ENCODE results near the gene AGTPBP1. TPM values are rescaled to one million over a fixed set of nuclear protein-coding genes. Genes with fewer than 3 reads are reported as not detected.
"Not testable (repeated sequence)": the region's sequence is repeated elsewhere in the genome, so short reads cannot be mapped to it uniquely, and the experiment has no call there.

The AGTPBP1 gene
- polyA plus RNA-seq, 1 donor from 2014 or later, result 17.5 TPM

DNA sequence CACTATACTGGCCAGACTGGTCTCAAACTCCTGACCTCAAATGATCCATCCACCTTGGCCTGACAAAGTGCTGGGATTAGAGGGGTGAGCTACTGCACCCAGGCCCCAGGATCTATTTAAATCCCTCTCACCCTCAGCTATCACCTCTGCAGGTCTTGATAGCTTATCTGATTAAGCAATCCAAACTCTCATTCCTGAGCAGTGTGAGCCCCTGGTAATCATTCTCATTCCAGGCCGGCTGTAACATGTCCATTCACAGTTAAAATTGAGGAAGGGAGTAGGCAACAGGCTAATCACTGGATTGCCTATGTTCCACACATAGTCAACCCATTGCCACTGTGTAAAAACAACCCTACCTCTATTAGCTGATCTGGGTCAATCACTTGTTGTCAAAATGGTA is 111.1 kb downstream of the AGTPBP1 start:
- H3K9me3 Mint-ChIP-seq, result no peaks in the 10 kb centered on the region
- no peak overlapping the region for H3K27ac Mint-ChIP-seq
- no peaks in the 10 kb centered on the region for H3K27me3 Mint-ChIP-seq
- H3K36me3 Mint-ChIP-seq, result peaks cover 5% of the 10 kb centered on the region
- H3K4me1 Mint-ChIP-seq, result no peaks in the 10 kb centered on the region
- H3K4me3 Mint-ChIP-seq, result no peak overlapping the region

DNA sequence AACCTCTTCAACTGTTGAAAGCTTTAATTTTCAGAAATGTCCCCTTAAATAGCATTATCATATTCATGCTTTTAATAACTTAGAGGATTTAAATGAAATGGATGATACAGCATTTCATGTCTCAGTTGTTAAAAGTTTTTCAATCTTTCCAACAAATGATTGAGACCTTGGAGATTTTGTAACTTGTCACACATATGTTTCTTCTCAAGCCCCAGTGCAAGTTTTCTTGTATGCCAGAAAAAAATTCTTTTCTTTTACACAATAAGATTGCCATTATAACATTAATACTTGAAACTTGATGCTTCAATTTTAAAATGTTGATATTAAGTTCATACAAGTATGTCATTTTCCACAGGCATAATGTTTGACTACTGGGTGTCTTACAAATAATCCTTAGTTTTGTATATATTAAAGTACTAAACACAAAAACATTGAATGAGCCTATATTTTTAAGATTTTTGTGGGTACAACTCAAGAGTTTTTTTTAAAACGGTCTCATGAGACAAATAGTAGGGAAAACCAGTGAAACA is 124.5 kb downstream of the AGTPBP1 start:
- H3K9me3 Mint-ChIP-seq, result no peaks in the 10 kb centered on the region
- no peaks in the 10 kb centered on the region for H3K27me3 Mint-ChIP-seq
- H3K27ac Mint-ChIP-seq, result no peak overlapping the region
- H3K36me3 Mint-ChIP-seq, result peaks cover 9% of the 10 kb centered on the region
- H3K4me3 Mint-ChIP-seq, result no peak overlapping the region
- H3K4me1 Mint-ChIP-seq, result no peaks in the 10 kb centered on the region

DNA sequence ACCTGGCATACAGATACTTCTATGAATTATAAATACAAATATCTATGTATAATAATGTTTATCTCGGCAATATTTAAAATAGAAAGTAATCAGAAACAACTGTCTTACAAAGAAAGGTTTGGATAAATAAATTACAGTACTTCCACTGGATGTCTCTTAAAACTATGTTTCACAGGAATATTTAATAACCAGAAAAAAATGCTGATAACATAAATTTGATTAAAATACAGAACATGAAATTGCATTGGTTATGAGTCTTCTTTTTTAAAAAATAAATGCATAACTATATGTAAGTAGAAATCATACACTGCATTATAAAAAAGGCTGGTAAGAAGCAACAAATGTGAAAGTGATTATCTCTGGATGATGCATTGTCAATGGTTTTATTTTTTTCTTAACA is 126.0 kb downstream of the AGTPBP1 start:
- no peak overlapping the region for H3K27ac Mint-ChIP-seq
- H3K9me3 Mint-ChIP-seq, result no peaks in the 10 kb centered on the region
- H3K4me1 Mint-ChIP-seq, result peaks cover 0 to 3% (median under 1%) of the 10 kb centered on the region in 3 donors
- no peak overlapping the region for H3K4me3 Mint-ChIP-seq
- no peaks in the 10 kb centered on the region for H3K27me3 Mint-ChIP-seq
- peaks cover 9% of the 10 kb centered on the region for H3K36me3 Mint-ChIP-seq

DNA sequence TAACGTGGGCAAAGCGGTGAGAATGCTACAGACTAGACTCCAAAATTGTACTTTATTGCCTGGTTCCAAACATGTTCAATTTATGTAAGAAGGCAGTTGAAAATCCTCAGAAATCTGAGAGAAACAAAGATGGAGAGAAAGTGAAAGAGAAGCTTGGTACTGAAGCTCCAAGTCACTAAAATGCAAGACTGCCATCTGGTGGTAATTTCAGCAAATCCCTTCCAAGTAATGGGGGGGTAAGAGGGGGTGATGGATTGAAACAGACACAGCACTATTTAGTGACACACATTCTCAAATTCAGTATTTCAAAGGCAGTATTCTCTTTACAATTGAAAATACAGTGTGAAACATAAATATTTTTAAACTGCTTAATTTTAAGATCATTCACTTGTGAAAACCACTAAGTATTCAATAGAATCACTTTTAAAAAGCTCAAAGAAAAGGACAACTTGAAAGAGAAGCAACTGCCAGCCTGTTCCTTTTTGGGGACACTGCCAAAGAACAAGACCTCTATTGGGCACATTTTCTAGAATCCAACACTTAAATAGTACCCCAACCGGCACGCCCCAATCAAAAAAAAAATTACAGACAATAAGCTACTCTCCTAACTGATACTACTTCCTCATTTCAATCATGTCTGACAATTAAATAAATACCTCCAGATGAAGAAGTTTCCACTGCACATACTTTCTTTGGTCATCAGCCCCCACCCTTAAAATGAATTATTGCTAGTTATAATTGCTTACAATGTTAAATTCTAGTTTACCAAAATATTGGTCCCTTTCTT is 131.5 kb downstream of the AGTPBP1 start:
- H3K27ac Mint-ChIP-seq, result peak overlapping the region; percentile 3 to 47 (median 6)
- no peaks in the 10 kb centered on the region for H3K9me3 Mint-ChIP-seq
- peaks cover 8% of the 10 kb centered on the region for H3K36me3 Mint-ChIP-seq
- H3K4me3 Mint-ChIP-seq, result peak overlapping the region in 3 of 4 donors; percentile 46 to 73 (median 54)
- peaks cover 10 to 13% (median 13%) of the 10 kb centered on the region in 3 donors for H3K4me1 Mint-ChIP-seq
- H3K27me3 Mint-ChIP-seq, result no peaks in the 10 kb centered on the region

DNA sequence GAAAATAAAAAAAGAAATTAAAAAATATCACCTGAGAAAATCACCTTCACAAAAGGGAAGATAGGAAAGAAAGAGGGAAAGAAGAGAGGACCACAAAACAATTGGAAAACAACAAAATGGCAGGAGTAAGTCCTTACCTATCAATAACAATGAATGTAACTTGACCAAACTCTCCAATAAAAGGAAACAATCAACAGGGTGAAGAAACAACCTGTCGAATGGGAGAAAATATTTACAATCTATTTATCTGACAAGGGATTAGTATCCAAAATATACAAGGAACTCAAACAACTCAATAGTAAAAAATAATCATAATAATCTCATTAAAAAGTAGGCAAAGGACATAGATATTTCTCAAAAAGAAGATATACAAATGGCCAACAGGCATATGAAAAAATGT is 135.8 kb downstream of the AGTPBP1 start:
- peaks cover 7% of the 10 kb centered on the region for H3K36me3 Mint-ChIP-seq
- H3K27me3 Mint-ChIP-seq, result no peaks in the 10 kb centered on the region
- no peak overlapping the region for H3K27ac Mint-ChIP-seq
- H3K4me3 Mint-ChIP-seq, result no peak overlapping the region
- H3K9me3 Mint-ChIP-seq, result no peaks in the 10 kb centered on the region
- H3K4me1 Mint-ChIP-seq, result peaks cover 10 to 13% (median 12%) of the 10 kb centered on the region in 3 donors

DNA sequence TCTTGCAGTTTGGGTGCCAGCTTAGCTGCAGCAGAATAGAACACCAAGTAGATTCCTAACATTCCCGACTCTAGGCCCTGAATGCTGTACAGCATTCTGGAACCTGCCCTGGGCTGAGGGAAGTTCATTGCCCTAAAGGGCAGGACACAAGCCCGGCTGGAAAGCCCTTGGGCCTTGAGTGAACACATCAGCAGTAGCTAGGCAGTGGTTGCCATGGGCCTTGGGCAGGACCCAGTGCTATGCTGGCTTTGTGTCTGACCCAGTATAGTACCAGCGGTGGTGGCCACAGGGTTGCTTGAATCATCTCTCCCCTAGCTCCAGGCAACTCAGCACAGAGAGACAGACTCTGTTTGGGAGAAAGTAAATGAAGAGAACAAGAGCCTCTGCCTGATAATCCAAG is 137.8 kb downstream of the AGTPBP1 start:
- H3K27me3 Mint-ChIP-seq, result no peaks in the 10 kb centered on the region
- no peak overlapping the region for H3K4me3 Mint-ChIP-seq
- H3K27ac Mint-ChIP-seq, result no peak overlapping the region
- peaks cover 7% of the 10 kb centered on the region for H3K36me3 Mint-ChIP-seq
- H3K9me3 Mint-ChIP-seq, result no peaks in the 10 kb centered on the region
- H3K4me1 Mint-ChIP-seq, result no peaks in the 10 kb centered on the region

DNA sequence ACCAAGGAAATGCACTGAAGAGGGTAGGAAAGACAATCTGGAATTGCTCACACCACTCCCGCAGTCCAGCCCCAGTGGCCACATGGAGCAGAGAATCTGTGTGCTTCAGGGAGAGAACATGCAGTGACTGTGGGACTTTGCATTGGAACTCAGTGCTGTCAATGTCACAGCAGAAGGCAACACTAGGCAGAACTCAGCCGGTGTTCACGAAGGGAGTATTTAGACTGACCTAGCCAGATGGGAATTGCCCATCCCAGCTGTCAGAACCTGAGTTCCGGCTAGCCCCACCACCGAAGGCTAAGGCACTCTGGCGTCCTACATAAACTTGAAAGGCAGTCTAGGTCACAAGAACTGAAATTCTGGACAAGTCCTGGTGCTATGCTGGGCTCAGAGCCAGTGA is 139.0 kb downstream of the AGTPBP1 start:
- Mint-ChIP-seq H3K36me3 (peaks cover 7% of the 10 kb centered on the region), H3K27me3 (no peaks in the 10 kb centered on the region), H3K4me1 (no peaks in the 10 kb centered on the region), H3K9me3 (no peaks in the 10 kb centered on the region), H3K27ac (no peak overlapping the region), H3K4me3 (no peak overlapping the region)

DNA sequence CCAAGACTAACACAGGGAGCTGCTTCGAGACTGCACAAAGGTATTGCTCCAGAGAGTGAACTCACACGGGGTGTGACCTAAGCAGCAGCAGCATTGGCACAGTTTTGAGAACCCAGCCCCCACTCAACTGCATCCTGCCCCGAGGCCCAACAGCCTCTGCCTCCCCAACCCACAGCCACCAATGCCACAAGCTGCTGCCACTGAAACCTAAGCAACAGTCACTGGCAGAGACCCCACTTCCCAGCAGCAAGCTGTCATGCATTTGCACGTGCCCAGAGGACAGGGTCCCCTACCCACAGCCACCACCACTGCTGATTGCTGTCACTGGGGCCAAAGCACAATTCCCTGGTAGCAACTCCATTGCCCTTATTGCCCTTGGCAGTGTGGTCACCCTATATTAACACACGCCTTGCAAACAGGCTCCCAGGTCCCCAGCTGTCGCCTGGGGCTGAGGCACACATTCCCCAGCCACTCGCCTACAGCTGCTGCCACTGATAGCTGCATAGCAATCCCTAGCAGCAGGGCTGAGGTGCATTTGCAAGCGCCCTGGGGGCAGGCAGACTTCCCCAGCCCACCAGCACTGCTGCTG is 141.0 kb downstream of the AGTPBP1 start:
- Mint-ChIP-seq H3K36me3 (peaks cover 7% of the 10 kb centered on the region), H3K4me3 (no peak overlapping the region)

DNA sequence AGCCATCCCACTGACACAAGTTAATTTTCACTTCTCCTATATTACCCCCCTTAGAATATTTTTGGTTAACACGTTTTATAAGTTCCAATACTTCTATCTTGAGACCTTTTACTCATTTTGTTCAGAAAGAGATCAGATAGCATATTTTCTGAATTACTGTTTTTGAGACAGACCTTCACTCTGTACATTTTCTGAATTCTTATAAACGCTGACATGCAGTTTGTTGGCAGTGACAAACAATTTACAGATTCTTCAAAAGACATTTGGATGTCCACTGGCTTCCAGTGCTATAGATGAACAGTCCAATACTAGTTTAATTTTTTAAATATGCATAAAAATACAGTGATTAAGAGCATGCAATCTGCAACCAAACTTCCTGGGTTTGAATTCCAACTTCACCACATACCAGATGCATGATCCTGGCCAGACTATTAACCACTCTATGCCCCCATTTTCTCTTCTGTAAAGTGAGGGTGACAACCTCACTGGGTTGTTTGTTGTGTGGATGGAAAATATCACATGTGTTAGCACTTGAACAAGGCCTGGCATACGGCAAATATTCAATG is 142.1 kb downstream of the AGTPBP1 start:
- H3K9me3 Mint-ChIP-seq, result no peaks in the 10 kb centered on the region
- no peak overlapping the region for H3K27ac Mint-ChIP-seq
- no peaks in the 10 kb centered on the region for H3K4me1 Mint-ChIP-seq
- H3K27me3 Mint-ChIP-seq, result no peaks in the 10 kb centered on the region
- H3K4me3 Mint-ChIP-seq, result no peak overlapping the region
- peaks cover 3% of the 10 kb centered on the region for H3K36me3 Mint-ChIP-seq

More for the DNA sequence above, 141.0 kb downstream of the AGTPBP1 start:
- no peaks in the 10 kb centered on the region for H3K9me3 Mint-ChIP-seq
- no peaks in the 10 kb centered on the region for H3K4me1 Mint-ChIP-seq
- no peaks in the 10 kb centered on the region for H3K27me3 Mint-ChIP-seq
- no peak overlapping the region for H3K27ac Mint-ChIP-seq

DNA sequence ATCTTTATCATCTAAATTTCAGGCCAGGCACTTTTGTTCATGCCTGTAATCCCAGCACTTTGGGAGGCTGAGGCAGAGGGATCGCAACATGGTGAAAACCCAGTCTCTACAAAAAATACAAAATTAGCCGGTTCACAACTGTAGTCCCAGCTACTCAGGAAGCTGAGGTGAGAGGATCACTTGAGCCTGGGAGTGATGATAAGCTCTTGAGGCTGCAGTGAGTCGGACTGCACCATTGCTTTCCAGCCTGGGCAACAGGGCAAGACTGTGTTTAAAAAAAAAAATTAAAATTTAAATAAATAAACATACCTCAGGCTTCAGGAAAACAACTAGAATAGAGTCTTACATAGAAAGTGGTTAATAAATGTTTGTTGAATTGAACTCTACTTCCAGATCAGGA is 147.4 kb downstream of the AGTPBP1 start:
- H3K9me3 Mint-ChIP-seq, result no peaks in the 10 kb centered on the region
- no peak overlapping the region for H3K4me3 Mint-ChIP-seq
- peaks cover 5% of the 10 kb centered on the region for H3K36me3 Mint-ChIP-seq
- H3K4me1 Mint-ChIP-seq, result no peaks in the 10 kb centered on the region
- peak overlapping the region in 1 of 3 donors; percentile 37 for H3K27ac Mint-ChIP-seq
- no peaks in the 10 kb centered on the region for H3K27me3 Mint-ChIP-seq

DNA sequence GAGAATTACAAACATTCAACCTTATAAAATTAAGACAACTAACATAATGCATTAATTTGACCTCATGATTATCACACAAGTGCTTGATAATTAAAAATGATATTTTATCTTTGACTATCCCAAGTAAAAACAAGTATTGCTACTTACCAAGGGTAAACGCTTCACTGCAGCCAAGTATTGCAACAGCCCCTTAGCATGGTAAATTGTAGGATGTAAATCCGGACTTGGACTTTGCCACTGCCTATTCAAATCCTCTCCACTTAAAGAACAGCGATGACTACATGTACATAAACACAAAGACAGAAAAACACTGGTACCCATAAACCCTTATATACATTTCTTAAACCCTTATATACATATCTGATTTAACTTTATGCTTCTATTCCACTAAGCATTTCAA is 155.1 kb downstream of the AGTPBP1 start:
- Mint-ChIP-seq H3K36me3 (peaks cover 5% of the 10 kb centered on the region), H3K27me3 (no peaks in the 10 kb centered on the region), H3K9me3 (no peaks in the 10 kb centered on the region), H3K4me1 (no peaks in the 10 kb centered on the region), H3K4me3 (no peak overlapping the region), H3K27ac (no peak overlapping the region)

DNA sequence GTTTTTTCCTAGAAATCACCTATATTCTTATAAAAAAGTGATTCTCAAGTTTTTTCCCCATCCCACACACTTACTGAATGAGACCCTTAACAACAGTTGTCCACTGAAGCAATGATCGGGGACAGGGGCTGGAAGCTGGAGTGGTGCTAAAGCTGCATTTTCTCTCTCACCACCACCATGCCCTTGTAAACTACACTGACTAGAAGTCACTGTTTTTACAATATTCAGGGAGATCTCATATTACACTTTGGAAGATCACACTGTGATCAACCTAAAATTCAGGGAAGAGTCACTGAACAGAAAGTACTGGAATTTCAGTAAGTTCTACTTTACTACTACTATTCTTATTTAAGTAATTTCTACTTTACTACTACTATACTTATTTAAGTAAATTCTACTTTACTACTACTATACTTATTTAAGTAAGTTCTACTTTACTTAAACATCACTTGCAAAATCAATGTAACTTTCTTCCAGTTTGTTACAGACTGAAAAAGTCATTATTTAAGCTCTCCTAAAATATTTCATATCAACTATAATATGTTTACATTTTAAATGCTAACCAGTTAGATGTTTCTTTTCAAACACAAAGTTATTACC is 164.3 kb downstream of the AGTPBP1 start:
- H3K4me3 Mint-ChIP-seq, result no peak overlapping the region
- no peaks in the 10 kb centered on the region for H3K27me3 Mint-ChIP-seq
- peaks cover 2% of the 10 kb centered on the region for H3K36me3 Mint-ChIP-seq
- H3K9me3 Mint-ChIP-seq, result no peaks in the 10 kb centered on the region
- no peaks in the 10 kb centered on the region for H3K4me1 Mint-ChIP-seq
- no peak overlapping the region for H3K27ac Mint-ChIP-seq

DNA sequence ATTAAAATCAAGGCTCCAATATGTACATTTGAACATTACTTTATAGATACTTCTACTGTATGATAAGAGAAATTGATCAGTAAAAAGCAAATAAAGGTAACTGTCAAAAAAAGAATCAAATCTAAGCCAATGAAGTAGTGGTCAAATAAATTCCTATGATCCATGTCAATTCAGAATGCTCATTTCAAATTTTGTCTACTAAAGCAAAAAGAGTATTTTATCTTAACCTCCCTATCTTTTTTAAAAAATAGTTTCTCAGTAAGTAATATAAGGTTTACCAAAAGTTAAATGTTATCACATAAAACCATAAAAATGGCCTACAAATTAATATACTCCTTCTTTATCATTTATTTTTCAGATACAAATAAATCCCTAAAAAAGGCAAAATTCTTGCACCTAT is 165.9 kb downstream of the AGTPBP1 start:
- no peaks in the 10 kb centered on the region for H3K4me1 Mint-ChIP-seq
- peaks cover 2% of the 10 kb centered on the region for H3K36me3 Mint-ChIP-seq
- H3K4me3 Mint-ChIP-seq, result no peak overlapping the region
- H3K9me3 Mint-ChIP-seq, result no peaks in the 10 kb centered on the region
- no peaks in the 10 kb centered on the region for H3K27me3 Mint-ChIP-seq
- H3K27ac Mint-ChIP-seq, result no peak overlapping the region

DNA sequence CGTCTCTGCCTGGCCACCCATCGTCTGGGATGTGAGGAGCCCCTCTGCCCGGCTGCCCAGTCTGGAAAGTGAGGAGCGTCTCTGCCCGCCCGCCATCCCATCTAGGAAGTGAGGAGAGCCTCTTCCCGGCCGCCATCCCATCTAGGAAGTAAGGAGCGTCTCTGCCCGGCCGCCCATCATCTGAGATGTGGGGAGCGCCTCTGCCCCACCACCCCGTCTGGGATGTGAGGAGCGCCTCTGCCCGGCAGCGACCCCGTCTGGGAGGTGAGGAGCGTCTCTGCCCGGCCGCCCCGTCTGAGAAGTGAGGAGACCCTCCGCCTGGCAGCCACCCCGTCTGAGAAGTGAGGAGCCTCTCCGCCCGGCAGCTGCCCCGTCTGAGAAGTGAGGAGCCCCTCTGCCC is 168.2 kb downstream of the AGTPBP1 start:
- not testable (repeated sequence) for H3K27ac Mint-ChIP-seq, H3K4me1 Mint-ChIP-seq, H3K27me3 Mint-ChIP-seq, H3K36me3 Mint-ChIP-seq, H3K4me3 Mint-ChIP-seq, H3K9me3 Mint-ChIP-seq

DNA sequence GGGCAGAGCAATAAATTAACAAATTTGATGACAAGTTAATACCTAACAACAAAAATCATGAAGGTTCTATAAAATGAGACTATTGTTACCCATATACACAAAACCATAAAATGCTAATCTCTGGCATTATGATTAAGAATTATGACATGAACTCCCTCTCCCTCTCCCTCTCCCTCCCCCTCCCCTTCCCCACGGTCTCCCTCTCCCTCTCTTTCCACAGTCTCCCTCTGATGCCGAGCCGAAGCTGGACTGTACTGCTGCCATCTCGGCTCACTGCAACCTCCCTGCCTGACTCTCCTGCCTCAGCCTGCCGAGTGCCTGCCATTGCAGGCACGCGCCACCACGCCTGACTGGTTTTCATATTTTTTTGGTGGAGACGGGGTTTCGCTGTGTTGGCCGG is 168.8 kb downstream of the AGTPBP1 start:
- not testable (repeated sequence) for H3K36me3 Mint-ChIP-seq, H3K27ac Mint-ChIP-seq, H3K27me3 Mint-ChIP-seq, H3K9me3 Mint-ChIP-seq, H3K4me1 Mint-ChIP-seq, H3K4me3 Mint-ChIP-seq
